ENCODE results near the gene GJB3.

Gene GJB3

GRCh38 chr1:34779526-34779925 is 1.5 kb upstream of the GJB3 start:
- H3K4me3 ChIP-seq (ENCODE audit: low read depth, low read length): no peak overlapping the region
- no peak for TF ChIP-seq CTCF (IDR thresholded peaks at IDR 0.05; ENCODE audit: low read depth, low read length)

GRCh38 chr1:34779962-34780361 is 1.1 kb upstream of the GJB3 start:
- no peak overlapping the region for H3K4me3 ChIP-seq (ENCODE audit: low read depth, low read length)
- no peak for TF ChIP-seq CTCF (IDR thresholded peaks at IDR 0.05; ENCODE audit: low read depth, low read length)

DNA sequence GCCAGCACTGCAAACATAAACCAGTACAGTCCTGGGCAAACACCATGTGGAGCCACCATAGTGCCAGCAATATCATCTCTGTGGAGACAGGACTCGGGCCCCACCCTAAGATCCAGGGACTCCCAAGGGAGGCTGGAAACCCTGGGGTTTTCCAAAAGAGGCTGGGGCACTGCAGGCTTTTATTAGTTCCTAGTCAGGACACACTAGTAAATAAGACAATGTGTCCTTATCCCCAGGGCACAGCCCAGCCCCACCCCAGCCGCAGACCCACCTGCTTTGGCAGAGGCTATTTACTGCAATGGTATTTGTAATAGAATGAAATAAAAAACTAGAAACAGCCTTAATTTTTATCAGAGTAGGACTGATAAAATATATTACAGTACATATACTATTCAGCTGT is 486 bp upstream of the GJB3 start:
- no peak overlapping the region for H3K4me3 ChIP-seq (ENCODE audit: low read depth, low read length)
- TF ChIP-seq CTCF (IDR thresholded peaks at IDR 0.05; ENCODE audit: low read depth, low read length): no peak

GRCh38 chr1:34781844-34782391 is 904 bp downstream of the GJB3 start:
- no peak overlapping the region for H3K4me3 ChIP-seq (ENCODE audit: low read depth, low read length)
- no peak for TF ChIP-seq CTCF (IDR thresholded peaks at IDR 0.05; ENCODE audit: low read depth, low read length)

GRCh38 chr1:34784751-34785221 is 3.8 kb downstream of the GJB3 start:
- H3K4me3 ChIP-seq (ENCODE audit: low read depth, low read length): no peak overlapping the region
- no peak for TF ChIP-seq CTCF (IDR thresholded peaks at IDR 0.05; ENCODE audit: low read depth, low read length)

DNA sequence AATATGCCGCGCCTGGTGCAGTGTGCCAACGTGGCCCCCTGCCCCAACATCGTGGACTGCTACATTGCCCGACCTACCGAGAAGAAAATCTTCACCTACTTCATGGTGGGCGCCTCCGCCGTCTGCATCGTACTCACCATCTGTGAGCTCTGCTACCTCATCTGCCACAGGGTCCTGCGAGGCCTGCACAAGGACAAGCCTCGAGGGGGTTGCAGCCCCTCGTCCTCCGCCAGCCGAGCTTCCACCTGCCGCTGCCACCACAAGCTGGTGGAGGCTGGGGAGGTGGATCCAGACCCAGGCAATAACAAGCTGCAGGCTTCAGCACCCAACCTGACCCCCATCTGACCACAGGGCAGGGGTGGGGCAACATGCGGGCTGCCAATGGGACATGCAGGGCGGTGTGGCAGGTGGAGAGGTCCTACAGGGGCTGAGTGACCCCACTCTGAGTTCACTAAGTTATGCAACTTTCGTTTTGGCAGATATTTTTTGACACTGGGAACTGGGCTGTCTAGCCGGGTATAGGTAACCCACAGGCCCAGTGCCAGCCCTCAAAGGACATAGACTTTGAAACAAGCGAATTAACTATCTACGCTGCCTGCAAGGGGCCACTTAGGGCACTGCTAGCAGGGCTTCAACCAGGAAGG is 4.3 kb downstream of the GJB3 start:
- no peak for TF ChIP-seq CTCF (IDR thresholded peaks at IDR 0.05; ENCODE audit: low read depth, low read length)
- H3K4me3 ChIP-seq (ENCODE audit: low read depth, low read length): no peak overlapping the region

DNA sequence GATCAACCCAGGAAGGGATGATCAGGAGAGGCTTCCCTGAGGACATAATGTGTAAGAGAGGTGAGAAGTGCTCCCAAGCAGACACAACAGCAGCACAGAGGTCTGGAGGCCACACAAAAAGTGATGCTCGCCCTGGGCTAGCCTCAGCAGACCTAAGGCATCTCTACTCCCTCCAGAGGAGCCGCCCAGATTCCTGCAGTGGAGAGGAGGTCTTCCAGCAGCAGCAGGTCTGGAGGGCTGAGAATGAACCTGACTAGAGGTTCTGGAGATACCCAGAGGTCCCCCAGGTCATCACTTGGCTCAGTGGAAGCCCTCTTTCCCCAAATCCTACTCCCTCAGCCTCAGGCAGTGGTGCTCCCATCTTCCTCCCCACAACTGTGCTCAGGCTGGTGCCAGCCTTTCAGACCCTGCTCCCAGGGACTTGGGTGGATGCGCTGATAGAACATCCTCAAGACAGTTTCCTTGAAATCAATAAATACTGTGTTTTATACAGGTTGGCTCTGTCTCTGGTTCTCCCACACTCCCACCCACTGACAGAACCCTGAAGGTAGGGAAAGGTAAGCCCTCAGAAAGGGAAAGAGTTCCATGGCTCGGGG is 5.0 kb downstream of the GJB3 start:
- TF ChIP-seq CTCF (IDR thresholded peaks at IDR 0.05; ENCODE audit: low read depth, low read length): no peak
- H3K4me3 ChIP-seq (ENCODE audit: low read depth, low read length): no peak overlapping the region

Measured in WI38 (cell line).